MM.1S (cell line): ENCODE data around the gene GCGR.

Source experiments
- CTCF ChIP-seq: fragments of 300-600 bp; sonication (generic); IDR thresholded peaks from 2 replicates; pipeline ENCODE4 v1.5.1; 2016; ENCODE audit warnings: antibody characterized with exemption, low read length, mixed read lengths
- EZH2 ChIP-seq: fragments of 300-600 bp; sonication (generic); optimal IDR thresholded peaks from 2 replicates; pipeline ENCODE3; 2017; ENCODE audit warnings: low read depth, mild to moderate bottlenecking, antibody characterized with exemption, low read length, mixed read lengths
- EZH2phosphoT487 ChIP-seq: fragments of 300-600 bp; sonication (generic); IDR thresholded peaks from 2 replicates; pipeline ENCODE4 v1.6.1; 2018; ENCODE audit warnings: antibody characterized with exemption, low read length

DNA sequence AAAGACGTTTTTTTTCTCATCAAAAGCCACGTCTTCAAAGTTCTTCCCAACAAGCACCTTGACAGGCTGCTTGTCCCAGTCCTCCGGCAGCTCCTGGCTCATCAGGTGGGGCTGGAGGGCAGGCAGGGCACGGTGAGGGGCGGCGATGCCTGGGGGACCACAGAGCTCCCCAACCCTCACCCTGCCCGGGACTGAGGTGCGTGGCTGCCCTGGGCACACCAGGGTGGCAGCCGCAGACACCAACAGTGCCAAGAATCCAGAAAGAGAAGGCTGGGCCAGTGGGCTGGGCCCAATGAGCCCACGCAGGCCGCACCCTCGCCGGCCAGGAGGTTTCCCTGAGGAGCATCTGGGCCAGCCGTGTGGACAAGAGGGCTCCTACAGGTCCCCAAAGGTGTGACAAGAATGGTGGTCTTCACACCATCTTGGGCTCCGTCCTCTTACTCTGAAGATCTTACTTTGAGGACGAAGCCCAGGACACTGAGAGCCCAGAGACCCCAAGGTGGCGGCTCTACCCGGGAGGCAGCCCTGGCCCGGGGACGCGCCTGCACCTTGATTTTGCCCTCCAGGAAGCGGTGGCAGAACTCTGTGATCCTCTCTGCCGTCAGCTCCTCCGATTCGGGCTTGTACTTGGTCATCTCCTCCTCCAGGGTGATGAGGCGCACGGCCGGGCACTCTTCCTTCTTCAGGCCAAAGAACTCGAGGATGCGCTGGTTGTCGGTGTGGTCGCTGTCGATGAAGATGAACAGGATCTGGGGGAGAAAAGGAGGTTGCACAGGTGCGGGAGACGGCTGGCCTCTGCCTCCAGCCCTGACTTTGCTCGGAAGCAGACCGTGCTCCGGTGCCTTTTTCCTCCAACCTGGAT, 42.2 kb downstream of the GCGR start:
- no peak for TF ChIP-seq CTCF
- TF ChIP-seq EZH2 = no peak
- TF ChIP-seq EZH2phosphoT487 = no peak
